Fibroblast of pulmonary artery (primary cell): ENCODE measurements around the gene ZNF550.

Experiments
- DNase-seq: peaks from one replicate; pipeline ENCODE4 v3.0.0-alpha.2; 2010; ENCODE audit warnings: low read depth
- H3K4me3 ChIP-seq: replicated peaks from 2 replicates; pipeline ENCODE4 v1.5.1; 2011; ENCODE audit warnings: low read depth, mild to moderate bottlenecking, control low read depth, low read length, moderate library complexity
- TF ChIP-seq, protein P1 (sequence below): IDR thresholded peaks from 2 replicates; pipeline ENCODE4 v1.5.1; 2011; ENCODE audit warnings: mild to moderate bottlenecking, control low read depth, low read length, inconsistent platforms; ENCODE audit errors: missing control alignments

Gene ZNF550

DNA sequence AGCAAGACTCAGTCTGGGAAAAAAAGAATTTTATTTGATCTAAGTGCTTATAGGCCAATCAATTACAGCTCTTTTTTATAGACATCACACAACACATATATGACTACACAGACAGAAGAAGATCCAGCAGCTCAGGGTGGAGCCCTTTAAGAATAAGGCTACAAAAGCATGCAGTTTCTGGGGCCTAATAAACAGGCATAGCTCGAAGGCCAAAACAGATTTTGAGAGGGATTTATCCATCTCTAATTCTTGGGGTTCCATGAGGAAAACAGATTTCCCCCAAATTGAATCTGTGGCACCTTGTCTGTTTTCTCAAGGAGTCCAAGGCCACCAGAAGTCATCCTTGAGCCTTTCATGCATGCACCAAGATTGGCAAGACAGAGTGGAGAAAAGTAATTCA, 3.9 kb upstream of the ZNF550 start:
- no peak for DNase-seq
- TF ChIP-seq, protein P1, sequence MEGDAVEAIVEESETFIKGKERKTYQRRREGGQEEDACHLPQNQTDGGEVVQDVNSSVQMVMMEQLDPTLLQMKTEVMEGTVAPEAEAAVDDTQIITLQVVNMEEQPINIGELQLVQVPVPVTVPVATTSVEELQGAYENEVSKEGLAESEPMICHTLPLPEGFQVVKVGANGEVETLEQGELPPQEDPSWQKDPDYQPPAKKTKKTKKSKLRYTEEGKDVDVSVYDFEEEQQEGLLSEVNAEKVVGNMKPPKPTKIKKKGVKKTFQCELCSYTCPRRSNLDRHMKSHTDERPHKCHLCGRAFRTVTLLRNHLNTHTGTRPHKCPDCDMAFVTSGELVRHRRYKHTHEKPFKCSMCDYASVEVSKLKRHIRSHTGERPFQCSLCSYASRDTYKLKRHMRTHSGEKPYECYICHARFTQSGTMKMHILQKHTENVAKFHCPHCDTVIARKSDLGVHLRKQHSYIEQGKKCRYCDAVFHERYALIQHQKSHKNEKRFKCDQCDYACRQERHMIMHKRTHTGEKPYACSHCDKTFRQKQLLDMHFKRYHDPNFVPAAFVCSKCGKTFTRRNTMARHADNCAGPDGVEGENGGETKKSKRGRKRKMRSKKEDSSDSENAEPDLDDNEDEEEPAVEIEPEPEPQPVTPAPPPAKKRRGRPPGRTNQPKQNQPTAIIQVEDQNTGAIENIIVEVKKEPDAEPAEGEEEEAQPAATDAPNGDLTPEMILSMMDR: no peak
- no peak overlapping the region for H3K4me3 ChIP-seq

DNA sequence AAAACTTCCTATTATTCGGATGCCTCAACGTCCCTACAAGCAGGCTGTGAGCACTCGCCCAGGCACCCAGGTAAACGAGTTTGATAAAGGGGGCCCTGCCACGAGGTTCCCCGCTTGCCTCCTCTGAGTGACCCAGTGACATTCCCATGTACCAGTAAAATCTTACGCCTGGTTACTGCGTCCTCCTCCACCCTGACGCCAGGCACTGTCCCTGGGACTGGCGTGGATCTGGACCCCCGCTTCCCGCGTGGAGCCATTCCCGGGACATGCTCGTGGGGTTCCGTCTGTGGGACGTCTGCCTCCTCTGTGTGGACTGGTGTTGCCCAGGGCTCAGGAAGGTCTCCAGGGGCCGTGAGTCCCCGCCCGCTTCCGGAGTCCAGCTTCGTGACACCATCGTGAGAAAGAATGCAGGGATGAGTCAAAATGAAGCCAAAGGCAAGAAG, 407 bp upstream of the ZNF550 start:
- TF ChIP-seq, protein P1: no peak
- DNase-seq: peak; percentile 72
- peak overlapping the region; percentile 96 for H3K4me3 ChIP-seq

DNA sequence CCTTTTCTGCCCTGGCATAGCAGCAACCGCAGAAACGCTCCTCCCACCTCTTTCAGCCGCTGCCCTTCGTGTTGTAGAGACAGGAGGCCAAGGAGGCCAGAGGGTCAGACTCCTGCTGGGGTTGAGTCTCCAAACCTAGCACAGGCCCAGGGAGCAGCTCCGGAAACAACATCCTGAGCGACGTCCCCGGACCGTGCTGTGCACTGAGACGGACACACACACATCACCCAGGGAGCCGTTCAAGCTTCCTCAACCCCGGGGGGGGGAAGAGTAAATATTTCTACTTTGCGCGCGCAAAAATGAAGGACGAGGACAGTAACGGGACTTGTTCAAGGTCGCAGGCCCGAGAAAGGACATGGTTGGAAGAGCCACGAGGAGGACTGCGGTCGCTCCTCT, 657 bp downstream of the ZNF550 start:
- peak; percentile 17 for DNase-seq
- peak overlapping the region; percentile 96 for H3K4me3 ChIP-seq
- TF ChIP-seq, protein P1: no peak

DNA sequence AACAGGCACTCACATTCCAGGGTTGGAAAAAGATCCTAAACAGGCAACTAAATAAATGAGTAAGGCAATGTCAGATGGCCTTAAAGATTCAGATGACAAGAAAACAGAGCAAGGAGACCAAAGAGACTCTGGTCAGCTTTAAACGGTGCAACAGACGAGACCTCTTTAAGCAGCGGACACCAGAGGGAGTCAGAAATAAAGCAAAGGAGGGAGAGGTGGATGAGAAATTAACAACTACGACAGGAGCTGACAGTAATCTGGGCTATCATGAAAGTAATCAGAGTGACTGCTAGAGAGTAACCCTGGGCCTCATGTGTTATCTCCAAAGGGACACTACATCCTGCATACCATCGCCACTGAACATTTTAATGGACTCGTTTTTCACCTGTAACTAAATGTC, 1.1 kb downstream of the ZNF550 start:
- peak; percentile 28 for DNase-seq
- TF ChIP-seq, protein P1: peak; percentile 26
- H3K4me3 ChIP-seq: peak overlapping the region; percentile 96

DNA sequence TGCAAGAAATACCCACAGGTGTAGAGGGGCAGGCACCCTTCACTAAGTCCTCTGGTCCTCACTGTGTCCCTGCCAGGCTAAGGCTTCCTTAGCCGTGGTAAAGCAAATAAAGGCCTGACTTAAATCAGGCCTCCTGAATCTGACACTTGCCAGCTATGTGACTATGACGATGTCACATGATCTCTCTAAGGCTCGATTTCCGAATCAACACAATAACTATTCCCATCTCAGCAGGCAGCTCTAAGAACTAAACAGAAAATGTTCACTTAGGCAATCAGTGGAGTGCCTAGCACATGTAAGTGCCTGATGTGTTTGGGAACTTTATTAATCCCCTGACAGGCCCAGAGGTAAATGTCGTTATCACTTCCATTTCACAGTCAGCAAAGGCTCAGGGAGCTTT, 2.0 kb downstream of the ZNF550 start:
- no peak overlapping the region for H3K4me3 ChIP-seq
- DNase-seq: no peak
- TF ChIP-seq, protein P1: no peak

DNA sequence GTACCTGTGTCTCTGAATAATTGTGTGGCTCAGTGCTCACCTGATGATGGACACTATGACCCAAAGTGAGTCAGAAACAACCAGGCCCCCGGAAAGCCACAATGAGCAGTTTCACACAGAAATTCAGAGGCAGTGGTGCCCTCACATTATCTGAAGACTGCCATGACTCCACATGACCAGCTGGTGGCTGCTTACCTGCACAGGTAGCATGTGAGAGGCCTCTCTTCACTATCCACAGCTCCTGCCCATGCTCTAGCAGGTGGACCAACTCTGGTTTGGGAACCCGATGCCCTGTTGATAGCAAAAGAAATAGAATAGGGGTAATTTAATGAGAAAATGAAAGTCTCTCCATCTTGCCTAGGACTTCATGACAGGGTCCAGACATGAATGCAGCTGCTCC, 7.2 kb downstream of the ZNF550 start:
- TF ChIP-seq, protein P1: no peak
- no peak overlapping the region for H3K4me3 ChIP-seq
- no peak for DNase-seq

DNA sequence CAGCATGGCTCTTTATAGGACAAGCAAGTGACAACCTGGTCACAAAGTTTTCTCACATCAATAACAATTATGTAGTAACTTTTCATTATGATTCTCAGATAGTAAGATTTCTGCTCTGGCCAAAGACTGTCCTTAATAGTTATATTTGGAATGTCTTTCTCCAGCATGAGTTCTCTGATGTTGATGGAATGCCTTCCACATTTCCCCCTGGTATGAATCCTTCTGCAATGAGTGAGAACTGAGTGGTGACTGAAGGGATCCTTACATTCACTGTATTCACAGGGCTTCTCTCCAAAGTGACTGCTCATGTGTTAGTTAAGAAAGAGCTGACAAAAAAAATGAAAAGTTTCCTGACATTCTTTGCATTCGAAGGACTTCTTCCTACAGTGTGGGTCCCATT, 13.2 kb downstream of the ZNF550 start:
- DNase-seq: no peak
- no peak overlapping the region for H3K4me3 ChIP-seq
- TF ChIP-seq, protein P1: no peak
